Measurements from ENCODE around the gene ESD.

DNA sequence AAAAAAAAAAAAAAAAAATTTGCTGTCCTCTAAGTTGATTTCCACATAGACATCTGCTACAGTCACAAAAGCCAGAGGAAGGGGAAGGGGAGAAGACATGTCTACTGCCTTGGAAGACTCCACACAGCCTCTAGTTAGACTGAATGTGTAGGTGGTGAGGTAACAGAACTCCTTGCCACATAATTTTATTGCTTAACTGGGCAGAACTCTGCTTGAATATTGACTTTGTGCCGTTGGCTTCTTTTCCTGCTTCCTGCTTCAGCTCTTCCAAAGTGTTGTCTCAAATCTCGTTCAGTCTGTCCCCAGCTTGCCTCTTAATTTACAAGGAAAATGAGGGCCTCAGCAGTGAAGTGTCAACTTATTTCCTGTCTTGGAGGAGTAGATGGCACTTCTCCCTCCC, 37.1 kb downstream of the ESD start:
- TF ChIP-seq CTCF (IDR thresholded peaks at IDR 0.05; ENCODE audit: borderline replicate concordance, extremely low read depth, low read length, poor library complexity, severe bottlenecking), result no peak
- TF ChIP-seq EZH2 (IDR thresholded peaks at IDR 0.05; ENCODE audit: borderline replicate concordance, low read depth, low read length, severe bottlenecking), result no peak
